Right hindlimb (tissue), 1 donor: ENCODE results near the gene DAPK2.

Experiments
- DNase-seq: peaks from one replicate; pipeline ENCODE4 v3.0.0-alpha.2; 2018

Gene DAPK2

DNA sequence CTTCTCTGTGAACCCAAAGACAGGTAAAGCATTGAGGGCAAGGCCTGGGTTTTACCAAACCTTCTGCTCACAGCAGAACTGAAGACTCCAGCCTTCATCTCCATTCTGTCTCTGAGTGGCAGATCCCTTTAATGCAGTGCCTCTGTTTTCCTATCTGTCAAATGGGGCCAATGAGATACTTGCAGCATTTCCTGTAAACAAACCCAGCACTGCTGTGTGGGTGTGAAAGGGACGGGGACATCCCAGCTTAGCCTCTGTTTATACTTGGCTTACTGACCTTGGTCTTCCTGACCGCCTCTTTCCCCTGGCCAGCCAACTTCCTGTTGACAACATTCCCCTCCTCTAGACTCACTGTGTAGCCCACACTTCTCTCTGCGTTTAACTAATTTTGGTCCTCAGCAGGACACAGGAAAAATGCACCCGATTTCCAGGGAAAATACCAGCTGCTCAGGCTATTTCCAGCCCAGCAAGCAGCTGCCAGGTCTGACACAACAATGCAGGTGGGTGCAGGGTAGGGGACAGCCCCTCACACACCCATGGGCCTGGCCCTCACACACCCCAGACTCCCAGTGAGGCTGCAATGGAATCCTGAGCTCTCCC, 106.7 kb downstream of the DAPK2 start:
- DNase-seq: peak; percentile 59

DNA sequence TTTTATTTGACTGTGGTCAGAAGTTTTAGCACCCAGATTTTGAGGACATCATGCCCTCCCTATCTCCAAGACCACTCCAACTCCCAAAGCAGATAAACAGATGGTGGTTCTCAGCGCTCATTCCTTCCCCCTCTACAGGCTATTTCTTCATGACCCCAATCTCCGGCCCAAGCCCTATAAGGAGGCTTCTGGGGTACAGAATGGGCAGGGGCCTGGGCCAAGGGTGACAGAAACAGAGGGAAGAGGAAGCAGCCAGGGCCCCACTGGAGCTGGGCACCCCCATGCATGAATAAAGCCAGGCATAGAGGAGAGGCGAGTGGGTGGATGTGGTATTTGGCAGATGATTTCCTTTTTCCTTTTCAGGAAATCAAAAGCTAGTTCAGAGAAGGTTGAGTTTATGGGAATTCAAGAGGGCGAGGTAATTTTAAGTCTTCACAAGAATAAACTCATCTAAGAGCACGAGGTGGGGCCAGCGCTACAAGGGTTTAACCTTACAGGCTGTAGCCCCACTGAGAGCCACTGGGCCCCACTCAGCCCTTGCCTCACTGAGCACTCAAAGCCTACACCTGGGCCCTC, 107.7 kb downstream of the DAPK2 start:
- DNase-seq: no peak

DNA sequence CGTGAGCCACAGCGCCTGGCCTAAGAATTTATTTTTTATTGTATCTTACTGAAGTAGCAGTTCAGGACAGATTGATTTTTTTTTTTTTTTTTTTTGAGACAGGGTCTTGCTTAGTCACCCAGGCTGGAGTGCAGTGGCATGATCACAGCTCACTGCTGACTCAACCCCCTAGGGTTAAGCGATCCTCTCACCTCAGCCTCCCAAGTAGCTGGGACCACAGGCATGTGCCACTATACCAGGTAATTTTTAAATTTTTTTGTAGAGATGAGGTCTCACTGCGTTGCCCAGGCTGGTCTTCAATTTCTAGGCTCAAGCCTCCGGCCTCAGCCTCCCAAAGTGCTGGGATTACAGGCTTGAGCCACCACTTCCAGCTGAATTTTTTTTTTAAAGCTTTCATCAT, 112.8 kb downstream of the DAPK2 start:
- no peak for DNase-seq

DNA sequence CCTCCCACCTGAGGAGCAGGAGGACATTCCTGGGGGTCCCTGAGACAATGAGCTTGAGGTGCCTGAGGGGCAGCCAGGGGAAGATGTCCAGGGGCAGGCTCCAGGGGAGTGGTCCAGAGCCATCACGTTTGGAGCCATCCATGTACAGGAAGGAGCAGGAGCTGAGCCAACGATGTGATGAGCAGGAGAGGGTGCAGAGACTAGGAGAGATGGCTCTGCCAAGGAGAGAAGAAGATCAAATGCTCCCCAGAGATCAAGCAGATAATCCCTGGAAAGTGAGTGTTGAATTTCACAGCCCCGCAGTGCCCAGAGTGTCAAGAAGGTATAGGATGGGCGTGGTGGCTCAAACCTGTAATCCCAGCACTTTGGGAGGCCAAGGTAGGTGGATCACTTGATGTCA, 114.7 kb downstream of the DAPK2 start:
- no peak for DNase-seq

DNA sequence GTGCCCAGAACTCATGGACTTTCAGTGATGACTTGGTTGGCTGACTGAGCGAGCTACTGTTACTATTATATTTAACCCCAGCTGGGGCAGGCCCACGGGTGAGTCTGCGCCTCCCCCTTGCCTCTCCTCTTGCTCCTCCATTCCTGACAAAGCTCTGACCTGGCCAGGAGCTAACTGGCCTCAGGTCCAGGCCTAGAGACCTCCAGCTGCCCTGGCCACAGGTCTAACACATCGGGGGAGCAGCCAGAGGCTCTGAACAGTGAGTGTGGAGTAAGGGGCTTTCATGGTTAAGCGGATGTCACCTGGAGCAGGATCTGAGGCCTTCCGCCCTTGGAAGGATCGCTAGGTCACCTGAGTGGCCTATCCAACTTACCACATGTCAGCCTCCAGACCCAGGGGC, 116.3 kb downstream of the DAPK2 start:
- no peak for DNase-seq

DNA sequence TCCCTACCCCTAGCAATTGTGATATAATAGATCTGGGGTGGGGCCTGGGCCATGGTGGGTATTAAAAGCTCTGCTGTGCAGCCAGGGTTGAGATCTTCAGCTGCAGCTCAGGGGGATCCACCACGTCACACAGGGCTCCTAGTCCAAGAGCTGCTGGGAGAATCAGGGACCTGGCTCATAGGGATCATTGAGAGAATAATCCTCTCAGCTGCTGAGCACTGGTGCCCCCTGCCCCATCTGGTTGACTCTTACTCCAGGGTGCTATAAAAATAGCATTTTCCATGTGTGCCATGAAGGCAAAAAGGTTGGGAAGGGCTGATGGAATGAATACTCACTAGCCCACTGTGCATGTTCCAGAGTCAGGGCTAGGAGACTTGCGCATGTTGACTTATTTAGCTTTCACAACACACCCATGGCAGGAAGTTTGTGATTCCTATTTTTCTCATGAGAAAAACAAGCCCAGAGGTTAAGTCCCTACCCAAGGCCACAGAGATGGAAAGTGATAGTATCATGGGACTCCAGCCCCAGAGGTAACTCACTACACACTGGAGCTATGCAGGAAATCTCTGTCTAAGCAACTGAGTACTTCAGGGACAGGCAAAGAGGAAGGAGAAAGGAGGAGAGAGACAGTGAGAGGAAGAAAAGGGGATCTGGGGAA, 118.0 kb downstream of the DAPK2 start:
- DNase-seq: no peak

DNA sequence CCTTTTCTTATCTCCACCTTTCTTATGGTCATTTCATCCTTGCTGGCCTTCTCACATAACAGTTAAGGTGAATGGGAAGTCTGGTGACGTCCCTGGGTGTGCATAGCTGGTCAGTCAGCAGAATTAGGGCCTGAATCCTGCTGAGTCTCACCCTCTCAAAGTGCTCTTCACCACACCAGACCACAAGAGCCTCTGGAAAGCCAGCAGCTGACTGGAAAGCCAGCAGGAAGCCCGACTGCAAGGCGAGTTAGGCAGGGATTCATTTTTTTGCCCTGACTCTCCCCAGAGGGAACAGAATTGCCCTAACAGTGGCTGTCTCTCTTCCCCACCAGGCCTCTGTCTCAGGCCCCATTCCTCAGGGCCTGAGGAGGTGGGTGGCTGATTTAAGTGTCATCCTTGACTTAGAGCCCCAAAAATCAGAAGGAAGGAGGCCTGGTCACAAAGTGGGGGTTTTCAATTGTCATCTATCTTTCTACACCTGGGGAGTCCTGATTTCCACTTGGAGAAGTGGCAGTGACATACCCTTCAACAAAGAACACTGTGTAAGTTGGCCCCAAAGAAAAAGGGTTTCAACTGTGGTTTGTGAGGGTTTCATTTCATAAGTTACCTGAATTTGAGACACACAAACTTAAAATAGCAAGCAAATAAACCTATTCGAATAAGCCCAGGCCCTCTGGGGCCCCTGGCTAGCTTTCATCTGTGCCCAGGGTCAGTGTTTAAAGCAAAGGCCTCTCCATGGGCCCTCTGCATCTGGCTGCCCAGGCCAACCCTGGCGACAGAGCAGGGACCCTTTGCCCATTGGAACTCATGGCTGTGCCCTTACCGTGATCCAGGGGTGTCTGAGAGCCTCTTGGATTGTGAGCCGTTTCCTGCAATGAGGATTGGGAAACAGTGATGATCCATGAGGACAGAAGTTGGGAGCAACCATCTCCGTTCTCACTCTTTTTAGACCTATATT, 122.0 kb downstream of the DAPK2 start:
- DNase-seq: no peak

DNA sequence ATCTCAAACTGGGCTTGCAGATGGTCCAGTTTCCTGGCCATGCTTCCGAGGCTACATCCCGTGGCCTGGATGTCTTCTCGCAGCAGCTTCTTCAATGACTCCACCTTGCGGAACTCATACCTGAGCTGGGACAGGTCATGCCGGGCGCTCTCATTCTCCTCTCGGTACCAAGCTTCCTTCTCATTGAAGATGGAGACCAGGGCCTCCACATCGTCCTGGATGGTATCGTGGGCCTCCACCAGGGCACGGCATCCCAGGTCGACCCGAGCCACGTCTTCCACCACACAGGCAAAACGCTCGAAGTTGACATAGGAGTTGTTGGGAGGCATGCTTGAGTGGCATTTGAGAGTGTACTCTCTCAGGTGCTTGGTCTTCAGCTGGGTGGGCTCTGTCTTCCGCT, 123.4 kb downstream of the DAPK2 start:
- DNase-seq: no peak

DNA sequence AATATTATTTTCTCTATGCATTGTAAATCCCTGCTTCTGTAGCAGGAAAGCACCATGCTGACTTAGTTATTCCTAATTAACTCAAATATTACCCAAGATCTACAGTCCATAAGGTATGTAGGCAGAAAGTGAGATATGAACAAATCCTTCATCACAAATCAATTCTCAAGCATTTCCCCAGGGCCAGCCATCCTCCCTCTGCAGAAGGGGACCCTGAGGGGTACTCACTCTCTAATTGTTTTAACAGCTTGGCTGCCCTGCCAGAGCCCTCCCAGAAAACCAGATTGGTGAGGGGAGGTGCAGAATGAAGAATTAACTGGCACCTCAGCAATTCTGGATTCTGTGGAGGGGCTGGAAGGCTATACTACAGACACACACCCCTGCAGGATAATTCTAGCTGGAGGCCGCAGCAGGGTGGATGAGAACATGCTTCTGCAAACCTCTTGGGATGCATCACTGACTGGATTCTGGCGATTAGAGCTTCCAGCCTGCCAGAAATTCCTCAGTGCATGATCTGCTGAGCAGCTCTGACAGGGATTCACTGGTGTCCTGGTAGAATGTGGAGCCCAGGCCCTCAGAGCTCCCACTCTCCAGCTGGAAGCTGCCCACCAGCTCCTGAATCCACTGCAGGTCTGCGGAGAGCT, 123.9 kb downstream of the DAPK2 start:
- DNase-seq: peak; percentile 53

DNA sequence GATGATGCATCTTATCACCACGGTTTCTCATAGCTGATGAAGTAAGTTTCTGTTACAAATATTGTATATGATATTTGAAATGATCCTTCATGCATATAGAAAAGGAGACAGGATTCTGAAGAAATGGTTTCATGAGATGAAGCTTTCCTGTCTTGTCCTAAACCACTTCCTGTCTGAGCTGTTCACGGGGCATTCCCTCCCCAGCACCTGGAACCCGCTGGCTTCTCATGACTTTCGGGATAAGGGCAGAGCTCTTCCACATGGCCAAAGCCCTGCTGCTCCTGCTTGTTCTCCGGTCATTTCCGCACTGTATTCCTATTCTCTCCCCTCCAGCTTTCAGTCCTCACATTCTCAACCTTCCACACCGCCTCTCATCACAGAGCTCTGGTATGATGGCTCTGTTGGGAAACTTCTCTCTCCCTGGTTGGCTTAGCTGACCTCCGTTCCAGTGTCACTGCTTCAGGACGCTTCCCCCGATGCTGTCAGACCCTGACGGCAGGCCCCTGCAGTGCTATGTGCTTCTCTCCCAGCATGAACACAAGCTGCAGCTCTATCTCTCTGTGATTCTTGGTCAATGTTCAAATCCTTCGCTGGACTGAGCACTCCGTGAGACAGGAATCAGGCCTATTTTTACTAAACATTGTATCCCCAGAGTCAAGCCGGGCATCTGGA, 125.6 kb downstream of the DAPK2 start:
- no peak for DNase-seq

DNA sequence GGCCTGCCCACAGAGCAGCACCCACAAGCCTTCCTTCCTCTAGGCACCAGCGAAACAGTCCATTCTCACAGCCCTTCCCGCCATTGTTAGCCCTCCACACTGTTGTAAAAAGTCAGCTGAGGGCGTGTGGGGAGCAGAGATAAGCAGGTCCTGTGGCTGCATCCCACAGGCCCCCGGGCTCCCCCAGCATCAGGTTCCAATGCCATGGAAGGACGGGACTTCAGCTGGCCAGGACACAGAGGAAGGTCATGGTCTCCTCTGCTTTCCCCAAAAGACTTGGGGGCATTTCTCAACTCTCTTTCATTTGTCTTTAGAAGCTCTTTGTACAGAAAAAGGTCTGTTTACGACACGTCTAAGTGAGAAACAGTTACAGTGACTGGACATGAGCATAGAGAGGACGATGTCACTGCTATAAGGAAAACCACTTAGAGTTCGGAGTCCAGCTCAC, 127.4 kb downstream of the DAPK2 start:
- no peak for DNase-seq

DNA sequence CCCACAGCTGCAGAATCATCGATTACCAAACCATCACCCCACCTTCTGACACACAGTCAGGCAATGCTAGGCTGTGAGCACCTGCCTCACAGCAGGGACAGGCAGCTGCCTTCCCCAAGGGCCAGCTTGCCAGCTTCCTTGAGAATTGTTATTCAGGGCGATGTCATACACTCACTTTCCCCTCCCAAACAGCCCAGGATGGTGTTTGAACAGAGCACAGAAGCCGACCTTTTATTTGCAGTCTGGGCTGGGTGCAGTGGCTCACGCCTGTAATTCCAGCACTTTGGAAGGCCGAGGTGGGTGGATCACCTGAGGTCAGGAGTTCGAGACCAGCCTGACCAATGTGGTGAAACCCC, 128.0 kb downstream of the DAPK2 start:
- DNase-seq: no peak

DNA sequence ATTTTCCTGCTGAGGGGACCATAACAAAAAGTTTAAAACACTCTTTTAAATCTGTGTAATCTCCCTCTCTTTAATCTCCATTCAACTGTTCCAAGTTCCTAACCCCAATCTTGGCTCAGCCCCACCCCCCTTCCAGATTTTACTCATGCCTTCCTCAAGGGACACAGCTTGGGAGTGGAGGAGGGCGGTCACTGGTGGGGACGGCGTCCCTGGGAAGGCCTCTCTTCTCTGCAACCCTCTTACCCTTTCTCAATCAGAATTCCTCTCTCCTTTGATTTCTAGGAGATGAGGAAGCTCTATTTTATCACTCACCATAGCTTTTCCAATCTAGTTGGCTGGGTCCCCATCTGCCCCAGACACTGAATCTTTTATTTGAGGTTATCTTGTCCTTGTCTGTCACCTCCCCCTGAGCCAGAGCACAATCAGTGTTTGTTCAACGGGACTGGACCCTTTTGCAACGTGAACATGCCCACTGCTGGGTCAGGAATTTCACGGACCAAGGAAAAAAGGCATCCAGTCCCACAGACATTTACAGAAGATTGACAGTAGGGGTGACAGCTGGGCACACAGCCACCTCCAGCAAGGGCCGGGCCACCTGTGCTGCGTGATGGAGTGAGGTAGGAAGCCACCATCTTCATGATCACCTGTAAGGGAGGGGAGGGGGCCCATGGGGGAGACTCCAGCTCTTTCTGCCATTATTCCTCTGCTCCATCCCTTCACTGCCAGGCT, 128.5 kb downstream of the DAPK2 start:
- DNase-seq: no peak

DNA sequence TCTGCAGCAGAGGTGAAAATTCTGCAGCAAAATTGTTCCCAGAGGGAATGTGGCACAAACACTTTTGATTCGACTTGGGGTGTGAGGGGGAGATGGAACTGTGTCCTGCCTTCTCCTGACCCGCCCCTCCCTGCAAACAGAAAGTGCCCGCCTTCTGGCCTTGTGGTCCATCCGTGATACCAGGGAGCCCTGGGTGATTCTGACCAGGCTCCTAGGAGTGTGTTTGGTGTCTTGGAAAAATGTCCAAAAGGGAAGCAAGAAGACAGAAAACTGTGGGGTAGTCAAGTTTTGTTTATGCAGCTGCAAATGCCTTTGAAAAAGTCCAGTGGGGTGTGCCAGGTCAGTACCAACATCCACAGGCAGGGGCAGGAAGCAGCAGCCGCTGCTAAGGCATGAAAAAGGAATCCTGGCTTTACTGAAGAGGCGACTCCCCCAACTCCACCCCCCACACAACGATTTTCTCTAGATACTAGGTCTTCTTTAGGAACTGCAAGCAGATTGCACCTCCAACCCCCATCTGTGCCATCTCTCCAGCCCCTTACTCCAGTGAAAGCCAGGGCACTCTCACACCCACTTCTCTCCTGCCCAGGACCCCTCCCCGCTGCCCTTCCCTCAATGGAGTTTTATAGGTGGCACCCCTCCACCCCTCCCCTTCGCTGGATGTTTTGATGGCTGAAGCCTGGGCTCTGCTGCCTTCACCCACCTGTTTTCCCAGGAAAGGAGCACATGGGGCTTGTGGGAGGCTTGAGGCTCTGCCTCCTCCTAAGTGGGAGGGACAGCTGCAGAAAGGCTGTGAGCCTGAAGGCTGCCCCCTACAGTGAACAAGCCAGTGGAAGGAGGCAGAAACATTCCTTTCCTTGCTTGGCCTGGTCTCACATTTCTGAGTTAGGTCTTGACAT, 130.2 kb downstream of the DAPK2 start:
- no peak for DNase-seq

DNA sequence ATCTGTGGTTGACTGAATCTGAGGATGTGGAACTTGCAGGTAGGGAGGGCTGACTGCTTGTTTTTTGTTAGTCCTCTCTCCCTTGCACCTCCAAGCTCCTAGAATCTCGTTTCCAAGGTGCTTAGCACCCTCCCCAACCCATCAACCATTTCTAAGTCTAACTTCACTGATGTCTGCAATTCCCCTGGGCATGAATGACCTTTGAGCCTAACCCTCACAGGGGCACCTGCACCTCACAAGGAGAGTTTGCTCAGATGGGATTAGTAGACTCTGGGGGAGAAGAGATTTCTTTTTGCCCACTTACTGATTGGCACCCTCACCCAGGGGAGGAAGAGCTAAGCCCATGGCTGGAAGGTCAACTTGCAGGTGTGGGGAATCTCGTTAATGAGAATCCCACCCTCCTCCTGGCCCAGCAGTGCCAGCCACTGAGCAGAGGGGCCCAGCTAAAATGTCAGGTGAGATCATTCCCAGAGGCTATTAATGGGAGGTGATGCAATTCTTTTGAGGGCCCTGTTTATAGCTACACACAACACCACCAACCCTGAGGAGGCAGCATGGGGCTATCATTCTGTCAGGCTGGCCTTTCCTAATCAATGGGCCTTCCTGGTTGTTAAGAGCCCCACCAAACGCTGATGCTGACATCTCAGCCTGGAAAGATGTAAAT, 130.9 kb downstream of the DAPK2 start:
- DNase-seq: no peak

DNA sequence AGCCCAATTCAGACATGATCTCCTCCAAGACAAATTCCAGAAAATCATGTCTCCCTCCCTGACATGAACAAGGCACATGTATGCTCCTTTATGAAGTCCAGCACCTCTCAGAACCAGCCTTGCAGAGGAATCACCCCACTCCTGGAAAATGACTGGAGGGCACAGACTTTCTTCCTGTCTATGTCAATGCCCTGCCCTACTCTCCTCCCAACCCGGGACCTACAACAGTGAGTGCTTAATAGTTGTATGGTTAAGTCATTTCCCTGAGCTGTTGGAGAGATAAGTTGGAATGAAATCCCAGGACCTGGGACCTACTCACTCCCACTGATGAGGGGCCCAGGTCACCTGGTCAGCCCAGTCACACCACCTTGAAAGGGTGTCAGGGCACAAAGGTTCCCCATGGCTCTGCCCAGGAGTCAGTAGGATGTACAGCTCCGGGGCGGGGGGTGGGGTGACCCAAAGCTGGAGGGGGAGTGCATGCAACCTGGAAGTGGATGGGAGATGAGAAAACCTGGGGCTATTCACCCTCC, 132.4 kb downstream of the DAPK2 start:
- DNase-seq: no peak

DNA sequence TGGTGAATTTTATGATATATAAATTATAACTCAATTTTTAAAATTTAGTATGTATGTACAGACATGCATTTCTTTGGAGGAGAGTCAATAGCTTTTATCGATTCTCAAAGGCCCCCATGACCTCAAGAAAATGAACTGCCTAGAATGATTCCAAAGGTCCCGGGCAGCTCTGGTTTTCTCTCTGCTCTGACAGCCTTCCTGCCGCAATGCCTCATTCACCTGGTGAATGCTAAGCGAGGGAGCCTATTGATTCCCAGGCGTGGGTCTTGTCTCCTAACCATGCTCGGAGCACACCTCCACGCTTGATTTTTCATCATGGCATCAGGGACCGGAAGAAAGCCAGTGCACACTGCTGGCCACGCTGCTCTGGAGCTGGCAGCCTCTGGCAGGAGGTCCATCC, 132.9 kb downstream of the DAPK2 start:
- DNase-seq: no peak

DNA sequence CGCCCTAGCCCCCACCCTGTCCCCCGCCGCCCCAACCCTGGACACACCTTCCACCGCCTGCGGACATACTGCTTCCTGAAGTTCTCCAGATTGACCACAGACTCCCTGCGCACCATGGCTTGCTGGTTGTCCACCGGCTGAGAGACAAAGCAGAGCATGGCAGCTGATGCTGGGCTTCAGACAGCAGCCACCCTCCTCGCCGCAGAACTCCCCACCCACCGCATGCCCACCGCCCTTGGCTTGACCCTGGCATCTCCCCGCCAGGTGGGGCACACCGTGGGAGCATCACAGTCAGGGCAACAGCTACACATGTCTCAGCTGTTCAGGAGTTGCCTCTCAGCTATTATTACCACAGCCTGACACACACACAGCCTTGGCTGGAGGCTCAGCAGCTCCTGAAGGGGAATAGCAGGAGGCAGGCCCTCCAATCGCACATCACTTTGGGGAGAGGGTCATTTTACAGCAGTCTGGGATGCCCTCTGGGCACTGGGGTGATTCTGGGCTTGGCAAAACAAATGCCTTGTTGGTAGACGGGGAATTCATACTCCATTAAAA, 134.1 kb downstream of the DAPK2 start:
- no peak for DNase-seq

DNA sequence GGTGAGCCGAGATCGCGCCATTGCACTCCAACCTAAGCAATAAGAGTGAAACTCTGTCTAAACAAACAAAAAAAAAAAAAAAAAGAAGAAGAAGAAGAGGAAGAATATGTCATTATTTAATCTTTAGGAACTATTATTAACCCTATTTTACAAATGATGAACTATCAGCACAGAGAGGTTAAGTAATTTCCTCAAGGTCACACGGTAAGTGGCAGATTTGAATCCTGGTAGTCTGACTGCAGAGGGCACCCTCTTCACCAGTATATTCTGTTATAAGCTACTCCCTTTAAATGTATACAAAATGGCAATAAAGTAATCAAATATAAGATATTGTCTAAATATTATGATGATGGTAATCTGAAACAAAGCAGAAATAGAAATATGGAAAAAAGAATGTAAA, 135.1 kb downstream of the DAPK2 start:
- no peak for DNase-seq
